Vagina (tissue), 2 donors: ENCODE results near the gene ABR.

Source experiments
- POLR2A ChIP-seq, 2 donors: fragments of 450-650 bp; IDR thresholded peaks; one replicate each; pipeline ENCODE4 v1.6.1; 2017; ENCODE audit warnings: antibody characterized with exemption in 2 of 2, mild to moderate bottlenecking in 2 of 2, moderate library complexity in 2 of 2
- POLR2AphosphoS5 ChIP-seq, 2 donors: sonication (generic); formaldehyde crosslinking; IDR thresholded peaks; one replicate each; pipeline ENCODE4 v1.9.0; 2017; ENCODE audit warnings: antibody characterized with exemption in 2 of 2, mild to moderate bottlenecking in 2 of 2, low read depth in 1 of 2; ENCODE audit not compliant: insufficient read depth in 1 of 2
- TF ChIP-seq, protein P1 (sequence below), 3 experiments: fragments of 450-650 bp in 2 of 3; fragments of 200-600 bp in 1 of 3; sonication (generic) in 1 of 3; IDR thresholded peaks; one replicate each; pipeline ENCODE4 v1.5.1; 2017 to 2019; ENCODE audit warnings: antibody characterized with exemption in 3 of 3, mild to moderate bottlenecking in 2 of 3, moderate library complexity in 2 of 3

DNA sequence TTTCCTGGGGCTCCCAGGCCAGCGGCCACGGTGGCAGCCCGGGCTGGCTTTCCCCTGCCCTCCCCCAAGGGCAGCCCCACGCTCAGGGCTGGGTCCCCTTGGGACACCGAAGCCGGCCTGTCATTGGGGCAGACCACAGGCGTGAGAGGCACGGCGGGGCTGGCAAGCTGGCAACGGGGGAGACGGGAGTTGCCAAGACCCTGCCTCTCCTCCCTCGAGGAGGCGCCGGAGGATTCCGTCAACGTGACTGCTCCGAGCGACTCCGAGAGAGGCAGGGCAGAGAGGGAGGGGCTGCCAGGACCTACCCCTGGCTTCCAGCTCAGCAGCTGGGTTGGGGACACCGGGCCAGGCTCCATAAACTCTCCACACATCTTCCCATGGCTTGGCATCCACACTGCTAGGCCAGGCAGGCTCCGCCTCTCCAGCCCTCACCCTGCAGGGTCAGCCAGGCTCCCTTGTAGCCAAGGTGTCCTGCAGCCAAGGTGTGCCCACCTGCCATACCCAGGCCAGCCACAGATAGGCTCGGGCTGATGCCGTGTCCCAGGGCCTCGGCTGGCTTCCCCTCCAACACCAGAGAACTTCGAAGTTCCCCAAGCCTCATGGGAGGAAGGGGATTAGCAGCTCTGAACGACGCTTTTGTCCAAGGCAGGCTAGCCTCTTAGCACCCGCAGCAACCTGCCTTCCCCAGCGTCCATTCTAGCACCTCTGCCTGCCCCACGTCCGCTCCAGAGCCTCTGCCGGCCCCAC lies 157.3 kb downstream of the ABR start:
- TF ChIP-seq, protein P1, sequence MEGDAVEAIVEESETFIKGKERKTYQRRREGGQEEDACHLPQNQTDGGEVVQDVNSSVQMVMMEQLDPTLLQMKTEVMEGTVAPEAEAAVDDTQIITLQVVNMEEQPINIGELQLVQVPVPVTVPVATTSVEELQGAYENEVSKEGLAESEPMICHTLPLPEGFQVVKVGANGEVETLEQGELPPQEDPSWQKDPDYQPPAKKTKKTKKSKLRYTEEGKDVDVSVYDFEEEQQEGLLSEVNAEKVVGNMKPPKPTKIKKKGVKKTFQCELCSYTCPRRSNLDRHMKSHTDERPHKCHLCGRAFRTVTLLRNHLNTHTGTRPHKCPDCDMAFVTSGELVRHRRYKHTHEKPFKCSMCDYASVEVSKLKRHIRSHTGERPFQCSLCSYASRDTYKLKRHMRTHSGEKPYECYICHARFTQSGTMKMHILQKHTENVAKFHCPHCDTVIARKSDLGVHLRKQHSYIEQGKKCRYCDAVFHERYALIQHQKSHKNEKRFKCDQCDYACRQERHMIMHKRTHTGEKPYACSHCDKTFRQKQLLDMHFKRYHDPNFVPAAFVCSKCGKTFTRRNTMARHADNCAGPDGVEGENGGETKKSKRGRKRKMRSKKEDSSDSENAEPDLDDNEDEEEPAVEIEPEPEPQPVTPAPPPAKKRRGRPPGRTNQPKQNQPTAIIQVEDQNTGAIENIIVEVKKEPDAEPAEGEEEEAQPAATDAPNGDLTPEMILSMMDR (IDR thresholded peaks at IDR 0.05): no peak
- TF ChIP-seq POLR2A (IDR thresholded peaks at IDR 0.05): no peak
- no peak for TF ChIP-seq POLR2AphosphoS5 (IDR thresholded peaks at IDR 0.05; ENCODE audit: insufficient read depth in 1 of 2, low read depth in 1 of 2)
